CD4-positive, alpha-beta T cell treated with Interleukin-17A for 1 hour (primary cell): ENCODE data around the gene WWP2.
"Not testable (repeated sequence)": the region's sequence is repeated elsewhere in the genome, so short reads cannot be mapped to it uniquely, and the experiment has no call there.

Source experiments
- DNase-seq: peaks from one replicate; pipeline ENCODE4 v3.0.0-alpha.2; 2020

The WWP2 gene

DNA sequence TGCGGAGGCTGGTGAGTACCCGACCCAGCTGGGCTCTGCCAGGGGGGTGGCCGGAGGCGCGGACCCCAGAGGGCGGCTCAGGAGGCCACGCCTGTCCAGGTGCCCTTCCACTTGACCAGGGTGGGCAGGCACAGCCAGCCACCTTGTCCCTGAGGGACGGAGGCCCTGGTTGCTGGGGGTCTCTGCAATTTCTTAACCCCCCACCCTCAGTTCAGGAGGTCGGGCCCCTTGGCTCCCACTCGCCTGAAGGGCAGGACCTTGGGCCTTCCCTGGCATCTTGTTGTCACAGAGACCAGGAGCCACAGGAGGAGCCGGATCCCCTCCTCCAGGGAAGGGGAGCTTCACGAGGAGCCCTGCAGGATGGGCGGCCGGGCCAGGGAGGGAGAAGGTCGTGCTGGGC, 190.0 kb downstream of the WWP2 start:
- DNase-seq = not testable (repeated sequence)

DNA sequence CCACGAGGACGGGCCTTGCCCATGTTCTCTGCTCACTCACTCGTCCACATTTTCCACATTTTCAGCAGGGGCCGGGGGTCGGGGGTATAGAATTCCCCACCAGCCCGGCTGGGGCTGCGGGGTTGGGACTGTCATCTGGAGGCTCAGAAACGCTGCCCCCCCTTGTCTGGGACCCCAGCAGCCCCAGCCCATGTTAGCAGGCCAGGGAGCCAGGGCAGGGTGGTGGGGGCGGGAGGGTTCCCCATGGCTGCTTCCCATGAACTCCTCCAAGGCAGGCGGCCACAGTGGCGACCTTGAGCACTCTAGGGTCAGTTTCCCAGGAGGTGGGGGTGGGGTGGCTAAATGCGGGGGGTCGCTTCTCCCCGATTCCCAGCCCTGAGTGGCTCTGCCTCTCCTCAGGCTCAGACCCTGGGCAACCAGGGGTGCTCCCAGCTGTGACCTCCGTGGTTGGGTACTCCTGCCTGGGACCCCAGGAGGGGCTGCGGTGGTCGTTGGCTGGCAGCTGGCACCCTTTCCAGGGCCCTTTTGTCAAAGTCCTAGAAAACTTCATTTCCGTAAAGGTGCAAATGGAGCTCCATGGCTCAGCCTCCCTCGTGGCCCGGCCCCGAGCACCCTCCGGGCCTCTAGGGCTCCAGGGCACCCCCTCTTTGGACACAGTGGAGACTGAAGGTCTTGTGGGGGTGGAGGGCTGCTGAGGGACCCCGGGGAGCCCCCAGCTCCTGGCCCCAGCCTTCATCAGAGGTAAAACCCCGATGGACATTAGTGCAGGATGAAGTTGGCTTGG, 190.6 kb downstream of the WWP2 start:
- not testable (repeated sequence) for DNase-seq

DNA sequence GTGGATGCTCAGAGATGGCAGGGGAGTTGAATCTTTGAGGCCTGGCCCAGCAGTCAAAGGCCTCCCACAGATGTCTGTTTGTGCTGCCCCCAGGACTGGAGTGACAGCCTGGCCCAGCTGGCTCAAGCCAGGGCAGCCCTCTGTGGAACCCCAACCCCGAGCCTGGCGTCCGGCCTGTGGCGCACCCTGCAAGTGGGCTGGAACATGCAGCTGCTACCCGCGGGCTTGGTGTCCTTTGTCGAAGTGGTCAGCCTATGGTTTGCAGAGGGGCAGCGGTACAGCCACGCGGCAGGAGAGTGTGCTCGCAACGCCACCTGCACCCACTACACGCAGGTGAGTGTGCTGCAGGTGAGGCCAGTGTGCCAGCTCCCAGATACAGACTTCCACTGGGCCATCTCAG, 192.1 kb downstream of the WWP2 start:
- DNase-seq = not testable (repeated sequence)

DNA sequence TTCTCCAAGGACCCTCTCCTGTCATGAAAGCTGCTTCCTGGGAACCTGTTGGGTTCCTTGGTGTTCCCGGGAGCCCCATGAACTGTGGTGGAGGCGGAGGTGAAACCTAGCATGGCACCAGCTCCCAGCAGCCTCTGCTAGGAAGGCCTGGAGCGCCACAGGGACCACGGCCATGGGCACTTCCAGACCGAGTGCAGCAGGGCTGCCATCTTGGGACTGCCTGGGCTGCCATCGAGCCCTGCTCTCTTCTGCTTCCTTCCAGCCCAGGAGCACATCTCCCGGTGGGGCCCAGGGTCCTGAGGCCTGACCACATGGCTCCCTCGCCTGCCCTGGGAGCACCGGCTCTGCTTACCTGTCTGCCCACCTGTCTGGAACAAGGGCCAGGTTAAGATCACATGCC, 201.2 kb downstream of the WWP2 start:
- not testable (repeated sequence) for DNase-seq

DNA sequence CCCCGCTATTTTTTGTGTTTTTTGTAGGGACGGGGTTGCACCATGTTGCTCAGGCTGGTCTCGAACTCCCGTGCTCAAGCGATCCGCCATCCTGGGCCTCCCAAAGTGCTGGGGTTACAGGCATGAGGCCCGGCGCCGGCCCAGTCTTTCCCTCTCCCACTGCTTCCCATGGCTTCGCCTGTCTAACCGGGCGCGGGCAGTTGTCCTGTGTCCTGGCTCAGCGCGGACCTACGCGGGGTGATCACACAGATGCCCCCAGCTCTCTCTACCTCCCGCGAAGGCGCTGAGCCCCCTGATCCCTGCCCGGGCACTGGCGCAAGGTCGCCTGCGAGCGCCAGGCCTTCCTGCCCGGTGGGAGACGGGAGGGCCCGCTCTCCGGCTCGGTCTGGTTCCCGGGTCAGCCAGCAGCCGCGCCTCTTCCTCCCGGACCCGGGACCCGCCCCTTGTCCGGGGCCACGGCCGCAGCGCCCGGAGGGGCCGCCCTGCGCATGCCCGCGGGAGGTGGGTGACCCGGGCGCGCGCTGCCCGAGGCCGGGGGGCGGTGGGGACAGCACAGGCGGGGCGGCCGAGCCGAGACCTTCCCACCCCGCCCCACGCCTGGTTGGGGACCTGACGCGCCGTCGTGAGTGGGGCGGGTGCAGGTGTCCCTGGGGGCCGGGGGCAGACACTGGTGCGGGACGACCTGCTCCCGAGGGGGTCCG, 203.0 kb downstream of the WWP2 start:
- DNase-seq = not testable (repeated sequence)

DNA sequence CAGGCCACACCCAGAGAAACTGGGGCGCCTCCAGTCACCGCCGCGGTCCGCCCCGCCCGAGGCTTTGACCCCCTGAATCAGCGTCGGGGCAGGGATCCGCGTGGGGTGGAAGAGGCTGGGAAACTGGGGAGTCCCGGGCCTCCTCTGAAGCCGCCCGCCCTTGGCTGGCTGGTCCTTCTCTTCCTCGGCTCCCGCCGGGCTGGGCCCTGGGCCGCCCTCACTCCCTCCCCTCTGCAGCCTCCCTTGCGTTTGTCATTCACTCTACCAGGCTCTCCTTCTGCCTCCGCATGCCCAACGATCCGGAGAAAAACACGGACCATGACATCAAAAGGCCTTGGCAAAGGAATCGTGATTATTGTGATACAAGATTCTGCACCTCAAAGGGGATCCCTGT, 203.5 kb downstream of the WWP2 start:
- DNase-seq = not testable (repeated sequence)

DNA sequence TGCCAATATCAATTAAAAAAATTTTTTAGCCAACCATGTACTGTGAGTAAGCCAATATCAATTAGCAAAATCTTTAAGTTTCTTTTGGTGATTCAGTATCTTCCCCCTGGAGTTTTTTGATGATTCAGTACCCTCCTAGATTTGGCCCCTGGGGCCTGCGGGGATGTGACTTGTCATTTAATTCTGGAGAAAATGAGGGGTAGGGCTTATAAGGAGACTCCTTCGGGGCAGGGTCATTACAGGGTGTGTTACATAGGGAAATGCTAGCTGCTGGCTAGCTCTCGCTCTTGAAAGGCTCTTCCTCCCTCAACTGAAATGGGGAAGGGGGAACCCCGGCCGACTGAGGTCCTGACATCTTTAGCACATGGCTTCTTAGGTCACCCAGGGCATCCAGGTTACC, 205.6 kb downstream of the WWP2 start:
- DNase-seq = not testable (repeated sequence)

DNA sequence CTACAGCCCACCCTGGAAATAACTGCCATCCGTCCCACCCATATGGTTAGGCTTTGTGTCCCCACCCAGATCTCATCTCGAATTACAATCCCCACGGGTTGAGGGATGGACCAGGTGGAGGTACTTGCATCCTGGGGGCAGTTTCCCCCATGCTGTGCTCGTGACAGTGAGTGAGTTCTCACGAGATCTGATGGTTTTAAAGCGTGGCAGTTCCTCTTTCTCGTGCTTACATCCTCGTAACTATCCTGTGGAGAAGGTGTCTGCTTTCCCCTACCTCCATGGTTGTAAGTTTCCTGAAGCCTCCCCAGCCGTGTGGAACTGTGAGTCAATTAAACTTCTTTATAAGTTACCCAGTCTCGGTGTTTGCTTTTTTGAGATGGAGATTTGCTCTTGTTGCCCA, 206.0 kb downstream of the WWP2 start:
- not testable (repeated sequence) for DNase-seq

DNA sequence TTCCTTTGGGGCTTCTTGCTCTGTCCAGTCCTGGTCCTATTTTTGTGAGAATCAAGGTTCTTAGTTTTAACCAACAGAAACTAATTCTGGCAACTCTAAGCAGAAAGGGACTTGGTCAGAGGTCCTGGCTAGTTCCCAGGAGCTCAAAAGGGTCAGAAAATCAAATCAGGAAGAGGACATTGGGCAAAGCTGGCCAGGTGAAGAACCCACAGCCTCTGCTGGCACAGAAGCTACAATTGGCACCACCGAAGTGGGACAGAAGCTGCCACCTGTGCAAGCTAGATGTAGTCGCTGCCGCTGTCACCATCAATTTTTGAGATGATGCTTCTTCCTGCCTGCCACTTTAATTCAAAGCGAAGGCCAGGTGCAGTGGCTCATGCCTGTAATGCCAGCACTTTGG, 207.5 kb downstream of the WWP2 start:
- not testable (repeated sequence) for DNase-seq

DNA sequence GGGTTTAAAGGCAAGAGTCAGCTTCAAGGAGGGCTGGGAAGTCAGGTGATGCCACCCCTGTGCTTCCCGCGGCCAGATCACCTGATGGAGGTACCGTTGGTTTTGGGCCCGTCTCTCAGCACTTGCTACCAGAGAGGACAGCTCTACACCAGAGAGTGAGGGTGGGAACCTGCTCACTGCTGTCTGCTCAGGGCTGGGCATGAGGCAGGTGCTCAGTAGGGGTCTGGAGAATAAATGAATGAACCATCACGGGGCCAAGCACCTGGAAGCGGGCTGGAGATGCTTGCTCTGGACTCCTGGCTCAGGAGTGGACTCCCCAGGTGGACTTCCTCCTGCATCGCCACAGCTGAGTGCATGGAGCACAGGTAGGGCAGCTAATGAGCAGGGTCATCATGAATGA, 210.0 kb downstream of the WWP2 start:
- not testable (repeated sequence) for DNase-seq

DNA sequence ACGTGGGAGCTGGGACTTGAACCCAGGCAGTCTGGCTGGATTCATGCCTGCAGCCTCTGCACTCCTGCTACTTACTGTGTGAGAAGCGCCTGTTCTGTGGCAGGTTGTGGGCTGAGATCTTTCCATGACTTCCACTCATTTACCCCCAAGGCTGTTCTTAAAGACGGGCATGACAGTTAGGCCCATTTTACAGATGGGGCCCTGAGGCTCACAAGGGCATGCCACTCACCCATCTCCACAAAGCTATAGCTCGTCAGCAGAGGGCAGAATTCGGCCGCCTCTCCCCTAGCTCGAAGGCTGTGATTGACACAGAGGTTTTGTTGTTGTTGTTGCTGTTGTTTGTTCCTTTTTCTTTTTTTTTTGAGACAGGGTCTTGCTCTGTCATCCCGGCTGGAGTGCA, 210.8 kb downstream of the WWP2 start:
- not testable (repeated sequence) for DNase-seq

DNA sequence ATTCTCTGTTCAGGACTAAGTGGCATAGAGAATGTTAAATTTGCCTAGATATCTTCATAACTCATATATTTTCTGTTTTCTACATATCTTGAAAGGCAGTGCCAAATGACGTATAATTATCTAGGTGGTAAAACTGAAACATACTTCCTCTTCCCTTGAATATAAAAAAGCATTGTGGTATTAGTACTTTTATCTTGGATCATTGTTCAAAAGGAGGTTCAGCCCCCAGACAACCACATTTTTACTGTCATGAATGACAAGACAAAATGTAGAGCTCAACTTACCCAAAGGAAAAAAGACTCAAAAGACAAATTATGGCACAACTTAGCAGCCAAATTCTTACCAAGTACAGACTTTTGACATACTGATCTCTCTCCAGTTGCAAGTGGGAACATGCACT, 223.1 kb downstream of the WWP2 start:
- DNase-seq = not testable (repeated sequence)
